H1 (cell line): ENCODE data around the gene ABCB7. TPM values are rescaled to one million over a fixed set of nuclear protein-coding genes. Genes with fewer than 3 reads are reported as not detected.

Experiments used
- CEBPB ChIP-seq: IDR thresholded peaks from 2 replicates; pipeline ENCODE4 v1.6.1; 2012; ENCODE audit warnings: low read depth, low read length
- CHD1 ChIP-seq: IDR thresholded peaks from 2 replicates; pipeline ENCODE4 v1.6.1; 2012; ENCODE audit warnings: low read depth, low read length, improper control_type of control experiment
- CHD7 ChIP-seq: fragments of 300-600 bp; sonication (generic); IDR thresholded peaks from 2 replicates; pipeline ENCODE4 v1.7.1; 2012; ENCODE audit warnings: low read length, moderate library complexity, mild to moderate bottlenecking, inconsistent platforms; ENCODE audit not compliant: insufficient replicate concordance
- GTF2F1 ChIP-seq: IDR thresholded peaks from 2 replicates; pipeline ENCODE4 v1.6.1; 2012; ENCODE audit warnings: low read depth, low read length, improper control_type of control experiment, borderline replicate concordance
- RBBP5 ChIP-seq: IDR thresholded peaks from 2 replicates; pipeline ENCODE4 v1.7.1; 2012; ENCODE audit warnings: low read depth, mild to moderate bottlenecking, inconsistent platforms, low read length, moderate library complexity, borderline replicate concordance
- RFX5 ChIP-seq: IDR thresholded peaks from 2 replicates; pipeline ENCODE4 v1.6.1; 2011; ENCODE audit warnings: low read depth, low read length, improper control_type of control experiment, borderline replicate concordance
- TAF1 ChIP-seq: IDR thresholded peaks from 2 replicates; pipeline ENCODE4 v1.6.1; 2011; ENCODE audit warnings: mild to moderate bottlenecking, low read depth, low read length
- TCF12 ChIP-seq: IDR thresholded peaks from 2 replicates; pipeline ENCODE4 v1.6.1; 2011; ENCODE audit warnings: low read depth, mild to moderate bottlenecking, low read length
- YY1 ChIP-seq: IDR thresholded peaks from 2 replicates; pipeline ENCODE4 v1.6.1; 2011; ENCODE audit warnings: low read depth, mild to moderate bottlenecking, low read length
- polyA plus RNA-seq, 7 experiments: library from polyadenylated mRNA; depleted of rRNA in 3 of 7; stranded (reverse) in 5 of 7; unstranded in 2 of 7; fragments of >200 nt in 5 of 7; fragments of 200-250 nt in 2 of 7; gene quantifications; 1 replicate in 5 of 7; 2 replicates in 1 of 7; 4 replicates in 1 of 7; pipeline versions ENCODE4 v1.2.1 to v1.2.3, GENCODE V29; 2011 to 2013; ENCODE audit warnings: missing spikeins in 2 of 7, mixed read lengths in 2 of 7
- total RNA-seq: library from RNA; stranded (reverse); fragmentation: NEBNext Ultra II Directional; extraction: Animal tissue kit (Norgen Biotek cat#: 25700); gene quantifications from 2 replicates; pipeline ENCODE4 v1.2.1, GENCODE V29; 2021
- TF ChIP-seq, protein P1 (sequence below): IDR thresholded peaks from 2 replicates; pipeline ENCODE4 v1.6.1; 2012; ENCODE audit warnings: inconsistent platforms

Gene ABCB7
- total and polyA plus RNA-seq, 2 of the 8 experiments (the other 6 are each of a cell fraction or from before 2014, with no cell fraction given) = 24.3 to 43.3 TPM

GRCh38 chrX:75155447-75155826, 646 bp downstream of the ABCB7 start (continued):
- TF ChIP-seq CHD7 (no peak), CHD1 (no peak), TCF12 (no peak), TAF1 (no peak), CEBPB (no peak), RBBP5 (no peak), GTF2F1 (no peak), RFX5 (no peak), YY1 (no peak)
- TF ChIP-seq, protein P1, sequence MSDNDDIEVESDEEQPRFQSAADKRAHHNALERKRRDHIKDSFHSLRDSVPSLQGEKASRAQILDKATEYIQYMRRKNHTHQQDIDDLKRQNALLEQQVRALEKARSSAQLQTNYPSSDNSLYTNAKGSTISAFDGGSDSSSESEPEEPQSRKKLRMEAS = no peak
